Activated T-helper 2 cell treated with anti-CD3 and anti-CD28 coated beads, Interferon-gamma antibody, Interleukin-2, Interleukin-4, amounts not matched to agents 10 μg/mL and 5 μg/mL and 100 μg/mL, durations not matched to agents 14 hours and 24 hours and 36 hours (primary cell): ENCODE results near the gene DNAH2. TPM values are rescaled to one million over a fixed set of nuclear protein-coding genes. Genes with fewer than 3 reads are reported as not detected.

Experiments used
- DNase-seq: peaks from one replicate; pipeline ENCODE4 v3.0.0; 2021; ENCODE audit warnings: low spot score
- H3K27ac Mint-ChIP-seq: one replicate; pipeline ENCODE4 v1.8.0; 2021; ENCODE audit warnings: mixed read lengths
- H3K27me3 Mint-ChIP-seq: one replicate; pipeline ENCODE4 v1.8.0; 2021; ENCODE audit warnings: low read depth, mixed read lengths
- H3K36me3 Mint-ChIP-seq: one replicate; pipeline ENCODE4 v1.8.0; 2021; ENCODE audit warnings: low read depth, mixed read lengths
- H3K4me1 Mint-ChIP-seq: one replicate; pipeline ENCODE4 v1.8.0; 2021; ENCODE audit warnings: low read depth, mixed read lengths
- H3K4me3 Mint-ChIP-seq: one replicate; pipeline ENCODE4 v1.8.0; 2021; ENCODE audit warnings: low read depth, mild to moderate bottlenecking, moderate library complexity, mixed read lengths
- H3K9me3 Mint-ChIP-seq: one replicate; pipeline ENCODE4 v1.8.0; 2021; ENCODE audit warnings: mixed read lengths
- intact Hi-C: fragments of 100-400 bp; cut with micrococcal nuclease; formaldehyde crosslinking; loops from one replicate; pipeline ENCODE4 v1.15.1; 2023
- total RNA-seq: library from RNA; stranded (reverse); gene quantifications from 2 replicates; pipeline ENCODE4 v1.2.3, GENCODE V29; 2022

DNAH2 gene
- total RNA-seq, 1 donor from 2014 or later: not detected

DNA sequence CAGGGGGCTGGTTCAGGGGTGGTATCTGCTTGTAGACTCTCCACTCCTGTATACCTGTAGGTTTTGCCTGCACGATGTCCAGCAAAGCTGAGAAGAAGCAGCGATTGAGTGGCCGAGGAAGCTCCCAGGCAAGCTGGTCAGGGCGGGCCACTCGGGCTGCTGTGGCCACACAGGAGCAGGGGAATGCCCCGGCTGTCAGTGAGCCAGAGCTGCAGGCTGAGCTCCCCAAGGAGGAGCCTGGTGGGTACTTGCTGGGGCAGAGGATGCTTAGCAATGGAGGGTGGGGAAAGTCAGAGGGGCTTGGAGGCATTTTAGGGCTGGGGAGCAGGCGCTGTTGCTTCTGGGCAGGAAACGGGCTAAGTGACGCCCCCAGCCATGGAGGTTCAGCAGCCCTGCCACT lies 2.1 kb downstream of the DNAH2 start:
- peaks cover 63% of the 10 kb centered on the region for H3K27me3 Mint-ChIP-seq
- no peaks in the 10 kb centered on the region for H3K9me3 Mint-ChIP-seq
- no peak overlapping the region for H3K27ac Mint-ChIP-seq
- no peak overlapping the region for H3K4me3 Mint-ChIP-seq
- DNase-seq: no peak
- no peaks in the 10 kb centered on the region for H3K36me3 Mint-ChIP-seq
- H3K4me1 Mint-ChIP-seq: peaks cover 13% of the 10 kb centered on the region
- intact Hi-C loops: no loop called here

DNA sequence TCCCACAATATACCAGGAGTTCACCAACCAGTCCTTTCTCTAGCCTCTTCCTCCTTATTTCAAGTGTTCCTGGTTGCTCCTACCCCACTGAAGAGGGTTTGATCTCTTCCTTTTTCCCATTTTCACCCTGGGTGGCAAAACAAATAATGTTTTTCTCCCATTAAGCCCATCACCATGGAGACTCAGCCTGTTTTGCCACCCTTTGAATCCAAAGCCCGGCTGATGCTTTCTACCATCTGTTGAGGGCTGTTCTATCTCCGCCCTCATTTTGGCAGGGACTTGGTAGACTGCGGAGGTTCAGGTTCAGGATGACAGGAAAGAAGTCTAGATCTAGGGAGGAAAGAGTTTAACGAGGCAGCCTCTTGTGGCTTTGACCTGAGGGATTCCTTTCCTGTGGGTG lies 2.6 kb downstream of the DNAH2 start:
- no peaks in the 10 kb centered on the region for H3K9me3 Mint-ChIP-seq
- peaks cover 62% of the 10 kb centered on the region for H3K27me3 Mint-ChIP-seq
- H3K4me3 Mint-ChIP-seq: no peak overlapping the region
- H3K4me1 Mint-ChIP-seq: peaks cover 13% of the 10 kb centered on the region
- intact Hi-C loops: no loop called here
- no peak for DNase-seq
- H3K27ac Mint-ChIP-seq: no peak overlapping the region
- no peaks in the 10 kb centered on the region for H3K36me3 Mint-ChIP-seq

DNA sequence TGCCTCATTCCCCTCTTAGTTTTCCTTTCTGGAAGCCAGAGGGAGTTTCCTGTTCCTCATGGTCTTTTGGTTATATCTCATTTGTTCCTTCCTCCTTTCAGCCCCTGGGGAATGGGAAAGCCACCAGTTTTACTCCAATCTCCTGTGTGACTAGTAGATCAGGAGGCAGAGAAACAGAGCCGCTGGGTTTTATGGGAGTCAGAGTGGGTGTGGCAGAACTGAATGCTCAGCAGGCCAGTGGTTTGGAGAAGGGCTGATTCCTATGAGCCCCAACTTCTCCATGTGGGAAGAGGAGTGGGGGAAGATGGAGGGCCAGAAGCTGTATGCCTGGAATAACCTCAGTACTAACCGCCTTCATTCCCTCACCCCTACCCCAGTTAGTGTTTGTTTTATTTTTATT lies 4.1 kb downstream of the DNAH2 start:
- Mint-ChIP-seq H3K9me3 (no peaks in the 10 kb centered on the region), H3K4me3 (no peak overlapping the region), H3K4me1 (peaks cover 10% of the 10 kb centered on the region), H3K27me3 (peaks cover 48% of the 10 kb centered on the region), H3K36me3 (no peaks in the 10 kb centered on the region), H3K27ac (no peak overlapping the region)
- intact Hi-C loops: no loop called here
- DNase-seq: no peak

DNA sequence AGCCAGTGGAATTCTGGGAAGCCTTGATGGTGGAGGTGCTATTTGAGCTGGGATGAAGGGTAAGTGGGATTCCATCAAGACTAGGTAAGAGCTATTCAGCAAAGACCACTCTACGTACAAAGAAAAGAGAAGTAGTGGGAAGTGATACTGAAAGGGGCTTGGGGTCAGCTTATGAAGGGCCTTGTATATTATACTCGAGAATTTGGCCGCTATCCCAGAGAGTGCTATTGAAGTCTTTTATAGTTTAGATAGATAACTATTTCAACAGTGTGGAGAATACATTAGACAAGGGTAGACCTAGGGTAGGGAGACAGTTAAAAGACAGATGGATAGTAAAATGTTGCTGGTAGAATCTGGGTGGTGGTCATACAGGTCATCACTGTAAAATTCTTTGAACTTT lies 10.3 kb downstream of the DNAH2 start:
- H3K27ac Mint-ChIP-seq: no peak overlapping the region
- no peak overlapping the region for H3K4me3 Mint-ChIP-seq
- DNase-seq: no peak
- H3K36me3 Mint-ChIP-seq: no peaks in the 10 kb centered on the region
- no peaks in the 10 kb centered on the region for H3K9me3 Mint-ChIP-seq
- intact Hi-C loops: no loop called here
- H3K4me1 Mint-ChIP-seq: no peaks in the 10 kb centered on the region
- peaks cover 20% of the 10 kb centered on the region for H3K27me3 Mint-ChIP-seq

DNA sequence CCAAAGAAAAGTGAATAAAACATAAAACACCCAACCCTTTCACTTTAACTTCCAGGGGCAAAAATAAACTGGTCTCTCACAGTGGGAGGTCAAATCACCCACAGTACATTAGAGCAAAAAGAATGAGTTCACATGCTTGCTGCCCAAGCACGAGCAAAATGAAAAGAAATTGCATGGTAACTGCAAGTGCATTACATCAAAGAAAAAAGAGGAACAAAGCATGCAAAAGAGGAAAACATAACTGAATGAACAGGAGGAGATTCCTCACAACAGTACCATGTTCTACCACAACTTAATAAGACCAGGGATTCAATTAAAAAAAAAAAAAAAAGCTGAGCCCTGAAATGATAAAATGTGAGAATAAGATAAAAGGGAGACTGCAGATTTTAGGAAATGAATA lies 12.3 kb downstream of the DNAH2 start:
- H3K4me1 Mint-ChIP-seq: no peaks in the 10 kb centered on the region
- DNase-seq: no peak
- no peak overlapping the region for H3K4me3 Mint-ChIP-seq
- no peaks in the 10 kb centered on the region for H3K9me3 Mint-ChIP-seq
- intact Hi-C loops: no loop called here
- H3K27ac Mint-ChIP-seq: no peak overlapping the region
- H3K27me3 Mint-ChIP-seq: peaks cover 17% of the 10 kb centered on the region
- H3K36me3 Mint-ChIP-seq: no peaks in the 10 kb centered on the region

DNA sequence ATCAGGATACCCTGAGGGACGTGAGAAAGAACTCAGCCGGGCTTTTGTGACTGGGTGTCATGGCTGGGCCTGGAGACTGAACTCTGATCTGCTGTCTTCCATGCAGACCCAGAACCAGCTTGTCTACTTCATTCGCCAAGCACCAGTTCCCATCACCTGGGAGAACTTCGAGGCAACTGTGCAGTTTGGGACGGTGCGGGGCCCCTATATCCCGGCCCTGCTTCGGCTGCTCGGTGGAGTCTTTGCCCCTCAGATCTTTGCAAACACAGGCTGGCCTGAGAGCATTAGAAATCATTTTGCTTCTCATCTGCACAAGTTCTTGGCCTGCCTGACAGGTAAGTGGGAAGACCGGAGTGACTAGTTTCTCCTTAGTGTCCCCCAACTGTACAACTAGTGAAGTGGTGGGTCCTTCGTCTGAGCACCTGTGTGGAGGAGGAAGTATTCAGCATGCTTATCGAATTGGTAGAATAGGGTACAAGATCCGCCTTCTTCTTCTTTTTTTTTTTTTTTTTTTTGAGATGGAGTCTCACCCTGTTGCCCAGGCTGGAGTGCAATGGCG lies 15.5 kb downstream of the DNAH2 start:
- Mint-ChIP-seq H3K4me3 (no peak overlapping the region), H3K27me3 (peaks cover 23% of the 10 kb centered on the region), H3K9me3 (no peaks in the 10 kb centered on the region), H3K36me3 (no peaks in the 10 kb centered on the region), H3K27ac (no peak overlapping the region), H3K4me1 (no peaks in the 10 kb centered on the region)
- intact Hi-C loops: no loop called here
- no peak for DNase-seq

DNA sequence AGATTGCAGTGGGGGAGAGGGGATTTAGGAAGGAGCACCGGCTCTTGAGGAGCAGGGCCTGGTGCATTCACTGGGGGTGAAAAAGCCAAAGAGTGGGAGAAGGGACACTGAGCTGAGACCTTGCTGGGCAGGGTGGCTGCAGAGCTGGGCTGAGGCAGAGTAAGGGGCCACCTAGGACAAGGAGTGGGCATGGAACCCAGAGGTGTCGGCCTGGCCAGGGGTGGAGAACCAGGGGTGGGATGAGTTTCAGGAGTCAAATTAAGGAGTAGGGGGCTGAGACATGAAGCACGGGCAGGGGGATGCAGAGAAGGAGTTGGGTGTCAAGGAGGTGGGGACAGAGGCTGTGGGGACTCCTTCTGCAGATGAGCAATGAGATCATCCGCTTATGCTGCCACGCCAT lies 20.1 kb downstream of the DNAH2 start:
- Mint-ChIP-seq H3K27me3 (peaks cover 21% of the 10 kb centered on the region), H3K4me1 (no peaks in the 10 kb centered on the region), H3K27ac (no peak overlapping the region), H3K4me3 (no peak overlapping the region), H3K36me3 (no peaks in the 10 kb centered on the region), H3K9me3 (no peaks in the 10 kb centered on the region)
- intact Hi-C loops: no loop called here
- DNase-seq: no peak

DNA sequence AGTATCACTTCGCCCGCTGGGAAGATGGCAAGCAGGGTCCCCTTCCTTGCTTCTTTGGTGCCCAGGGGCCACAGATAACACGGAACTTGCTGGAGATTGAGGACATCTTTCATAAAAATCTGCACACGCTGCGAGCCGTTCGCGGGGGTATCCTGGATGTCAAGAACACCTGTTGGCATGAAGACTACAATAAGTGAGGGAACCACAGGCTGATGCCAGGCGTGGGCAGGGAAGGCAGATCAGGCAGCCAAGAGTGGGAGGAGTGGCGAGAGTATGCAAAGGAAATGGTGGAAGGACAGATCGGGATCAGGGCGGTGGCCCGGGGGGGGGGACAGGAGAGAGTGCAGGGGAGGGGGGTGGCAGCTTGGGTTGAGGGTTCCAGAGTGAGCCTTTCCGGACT lies 22.2 kb downstream of the DNAH2 start:
- peaks cover 21% of the 10 kb centered on the region for H3K27me3 Mint-ChIP-seq
- H3K4me3 Mint-ChIP-seq: no peak overlapping the region
- H3K27ac Mint-ChIP-seq: no peak overlapping the region
- no peaks in the 10 kb centered on the region for H3K4me1 Mint-ChIP-seq
- H3K36me3 Mint-ChIP-seq: no peaks in the 10 kb centered on the region
- DNase-seq: no peak
- intact Hi-C loops: loop anchor here (10.0 kb wide), 1 partner anchor 255 kb away; no protein-coding TSS in a partner anchor
- no peaks in the 10 kb centered on the region for H3K9me3 Mint-ChIP-seq

DNA sequence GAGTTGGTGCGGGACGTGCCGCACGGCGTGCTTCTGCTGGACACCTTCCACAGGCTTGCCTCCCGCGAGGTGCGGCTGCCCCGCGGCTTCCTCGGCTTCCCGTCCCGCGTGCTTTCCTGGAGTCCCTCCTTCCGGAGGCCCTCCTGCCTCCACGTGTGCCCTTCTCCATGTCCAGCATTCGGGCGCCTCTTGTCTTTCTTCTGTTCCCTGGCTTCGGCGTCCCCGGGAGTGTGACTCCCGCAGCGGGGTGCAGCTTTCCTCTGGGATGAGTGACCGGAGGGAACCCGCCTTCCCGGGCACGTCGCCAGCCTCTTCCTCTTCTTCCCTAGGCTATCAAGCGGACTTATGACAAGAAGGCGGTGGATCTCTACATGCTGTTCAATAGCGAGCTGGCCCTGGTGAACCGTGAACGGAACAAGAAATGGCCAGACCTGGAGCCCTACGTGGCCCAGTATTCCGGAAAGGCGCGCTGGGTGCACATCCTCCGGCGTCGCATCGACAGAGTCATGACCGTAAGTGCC lies 23.0 kb downstream of the DNAH2 start:
- Mint-ChIP-seq H3K27ac (no peak overlapping the region), H3K4me3 (no peak overlapping the region), H3K36me3 (no peaks in the 10 kb centered on the region), H3K27me3 (peaks cover 21% of the 10 kb centered on the region), H3K9me3 (no peaks in the 10 kb centered on the region), H3K4me1 (no peaks in the 10 kb centered on the region)
- intact Hi-C loops: loop anchor here (10.0 kb wide), 1 partner anchor 254 kb away; no protein-coding TSS in a partner anchor
- no peak for DNase-seq

DNA sequence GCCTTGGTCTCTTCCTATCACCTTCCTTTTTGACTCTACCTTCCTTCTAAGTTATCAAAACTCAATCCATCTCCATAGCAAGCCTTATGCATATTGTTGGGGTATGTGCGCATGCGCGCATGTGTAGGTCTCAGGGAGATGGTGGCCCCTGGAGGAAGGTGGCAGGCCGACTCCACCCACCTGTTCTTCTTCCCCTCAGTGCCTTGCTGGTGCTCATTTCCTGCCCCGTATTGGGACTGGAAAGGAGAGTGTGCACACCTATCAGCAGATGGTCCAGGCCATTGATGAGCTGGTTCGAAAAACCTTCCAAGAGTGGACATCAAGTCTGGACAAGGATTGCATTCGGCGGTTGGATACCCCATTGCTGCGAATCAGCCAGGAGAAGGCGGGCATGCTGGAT lies 25.2 kb downstream of the DNAH2 start:
- no peaks in the 10 kb centered on the region for H3K9me3 Mint-ChIP-seq
- no peak overlapping the region for H3K4me3 Mint-ChIP-seq
- H3K27me3 Mint-ChIP-seq: peaks cover 21% of the 10 kb centered on the region
- no peak overlapping the region for H3K27ac Mint-ChIP-seq
- intact Hi-C loops: loop anchor here (2.0 to 10.0 kb wide), 2 partner anchors 108 to 252 kb away; no protein-coding TSS in a partner anchor
- no peak for DNase-seq
- no peaks in the 10 kb centered on the region for H3K36me3 Mint-ChIP-seq
- no peaks in the 10 kb centered on the region for H3K4me1 Mint-ChIP-seq

DNA sequence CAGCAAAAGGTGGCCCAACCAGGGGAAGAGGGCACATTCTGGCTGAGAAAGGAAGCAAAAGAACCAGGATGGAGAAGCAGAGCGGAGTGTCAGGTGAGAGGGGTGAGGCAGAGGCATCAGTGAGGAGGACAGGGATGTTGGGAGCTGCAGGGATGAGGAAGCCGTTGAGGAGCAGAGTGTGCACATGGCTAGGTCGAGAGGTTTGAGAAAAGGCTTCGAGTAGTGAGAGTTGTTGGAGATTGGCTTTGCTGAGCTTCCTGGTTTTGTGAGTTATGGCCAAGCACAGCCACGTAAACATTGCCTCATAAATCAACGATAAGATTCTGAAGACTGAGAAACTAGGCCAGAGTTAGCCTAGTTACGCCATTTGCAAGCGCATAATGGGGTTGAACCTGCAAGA lies 26.9 kb downstream of the DNAH2 start:
- DNase-seq: no peak
- Mint-ChIP-seq H3K9me3 (no peaks in the 10 kb centered on the region), H3K27me3 (peaks cover 22% of the 10 kb centered on the region), H3K36me3 (no peaks in the 10 kb centered on the region), H3K4me1 (no peaks in the 10 kb centered on the region), H3K4me3 (no peak overlapping the region), H3K27ac (no peak overlapping the region)
- intact Hi-C loops: loop anchor here (10.0 kb wide), 1 partner anchor 250 kb away; no protein-coding TSS in a partner anchor

DNA sequence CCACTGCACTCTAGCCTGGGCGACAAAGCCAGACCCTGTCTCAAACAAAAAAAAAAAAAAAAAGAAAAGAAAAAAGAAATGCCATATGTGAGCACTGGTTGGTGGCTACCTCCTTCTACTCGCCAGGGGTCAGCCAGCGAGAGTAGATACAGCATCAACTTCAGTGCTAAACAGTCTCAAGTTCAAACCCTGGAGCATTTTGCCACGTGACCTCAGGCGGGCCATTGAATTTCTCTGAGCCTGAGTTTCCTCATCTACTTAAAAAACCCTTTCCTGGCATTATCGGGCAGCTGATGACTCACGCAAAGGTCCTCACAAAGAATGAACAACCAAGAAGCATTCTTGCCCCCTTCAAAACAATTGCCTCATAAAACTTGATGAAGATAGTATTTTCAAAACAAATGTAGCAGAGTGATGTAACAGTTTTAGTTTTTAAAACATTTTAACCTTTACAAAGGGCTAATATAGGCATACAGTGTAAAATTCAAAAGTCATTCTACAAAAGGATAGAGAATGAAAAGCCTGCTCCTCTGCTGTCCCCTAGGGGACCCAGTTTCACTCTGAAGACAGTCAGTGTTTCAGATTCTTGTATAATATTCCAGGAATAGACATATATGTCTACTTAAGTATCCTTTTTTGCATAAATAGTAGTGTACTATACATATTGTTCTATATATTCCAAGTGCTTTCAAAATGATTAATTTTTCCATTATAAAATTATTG lies 28.4 kb downstream of the DNAH2 start:
- no peak overlapping the region for H3K4me3 Mint-ChIP-seq
- DNase-seq: no peak
- intact Hi-C loops: loop anchor here (10.0 kb wide), 1 partner anchor 249 kb away; no protein-coding TSS in a partner anchor
- H3K27ac Mint-ChIP-seq: no peak overlapping the region
- H3K9me3 Mint-ChIP-seq: no peaks in the 10 kb centered on the region
- peaks cover 18% of the 10 kb centered on the region for H3K27me3 Mint-ChIP-seq
- no peaks in the 10 kb centered on the region for H3K4me1 Mint-ChIP-seq
- no peaks in the 10 kb centered on the region for H3K36me3 Mint-ChIP-seq

DNA sequence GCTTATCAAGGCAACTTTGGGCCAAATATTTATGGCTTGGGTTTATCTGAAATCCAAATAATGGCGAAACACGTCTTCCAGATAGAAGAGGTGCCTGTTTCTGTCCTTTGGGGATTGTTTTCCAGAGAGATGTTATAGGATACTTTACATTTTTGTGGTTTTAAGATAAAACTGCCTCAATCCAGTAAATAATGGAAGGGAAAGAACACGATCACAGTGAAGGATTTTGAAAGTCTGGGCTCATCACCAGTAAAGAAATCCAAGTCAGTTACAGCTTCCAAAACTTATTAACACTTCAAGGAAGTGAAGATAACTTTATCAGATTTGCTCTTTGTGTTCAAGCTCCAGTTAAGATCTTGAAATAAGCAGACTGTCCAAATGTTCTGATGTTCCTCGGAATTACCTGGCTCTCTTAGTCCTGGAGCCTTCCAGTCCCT lies 30.1 kb downstream of the DNAH2 start:
- Mint-ChIP-seq H3K4me1 (no peaks in the 10 kb centered on the region), H3K4me3 (no peak overlapping the region), H3K36me3 (no peaks in the 10 kb centered on the region), H3K9me3 (no peaks in the 10 kb centered on the region), H3K27me3 (peaks cover 16% of the 10 kb centered on the region), H3K27ac (no peak overlapping the region)
- DNase-seq: no peak
- intact Hi-C loops: loop anchor here (10.0 kb wide), 1 partner anchor 247 kb away; no protein-coding TSS in a partner anchor
